Muscle of leg (tissue), 11 donors: Measurements from ENCODE around the gene COL23A1. TPM values are rescaled to one million over a fixed set of nuclear protein-coding genes. Genes with fewer than 3 reads are reported as not detected.
A peak's percentile ranks its signal among the peaks of the same experiment; 100 is the strongest.

Source experiments
- DNase-seq: peaks from one replicate; pipeline ENCODE4 v3.0.0; 2013
- H3K27ac ChIP-seq: one replicate; pipeline ENCODE4 v1.5.1; 2013; ENCODE audit warnings: mild to moderate bottlenecking, low read length, control low read depth
- H3K27me3 ChIP-seq: one replicate; pipeline ENCODE4 v1.6.1; 2013; ENCODE audit warnings: low read length; ENCODE audit not compliant: control insufficient read depth, insufficient read depth
- H3K36me3 ChIP-seq: one replicate; pipeline ENCODE4 v1.6.1; 2013; ENCODE audit warnings: low read length; ENCODE audit not compliant: control insufficient read depth, insufficient read depth
- H3K4me1 ChIP-seq: one replicate; pipeline ENCODE4 v1.6.1; 2013; ENCODE audit warnings: low read length; ENCODE audit not compliant: control insufficient read depth, insufficient read depth
- H3K4me3 ChIP-seq: one replicate; pipeline ENCODE4 v1.5.1; 2013; ENCODE audit warnings: low read length, control low read depth
- H3K9me3 ChIP-seq: replicated peaks from 2 replicates; pipeline ENCODE4 v1.6.1; 2013; ENCODE audit warnings: low read depth, low read length; ENCODE audit not compliant: control insufficient read depth
- WGBS: methylation state at CpG from one replicate; pipeline ENCODE4 v1.1.5; 2013; ENCODE audit warnings: missing lambda C conversion rate; ENCODE audit not compliant: insufficient coverage; 5-methylcytosine and 5-hydroxymethylcytosine counted together
- polyA plus RNA-seq, 8 donors: library from polyadenylated mRNA; unstranded; fragments of 120-200 nt; gene quantifications; one replicate each; pipeline versions ENCODE4 v1.2.1 to v1.2.3, GENCODE V29; 2013; ENCODE audit warnings: inconsistent platforms in 1 of 8, low replicate concordance in 1 of 8; ENCODE audit not compliant: insufficient read length in 8 of 8, insufficient read depth in 1 of 8
- total RNA-seq: library from RNA; stranded (reverse); fragments of 120-200 nt; gene quantifications from one replicate; pipeline ENCODE4 v1.2.4, GENCODE V29; 2013

Gene COL23A1
- total and polyA plus RNA-seq, 9 donors = 1.3 to 5.1 (median 3.0) TPM

- H3K4me1 ChIP-seq = peaks cover 13% of the 10 kb centered on the region
- no peaks in the 10 kb centered on the region for H3K27me3 ChIP-seq
- DNase-seq = peak; percentile 18
- no peaks in the 10 kb centered on the region for H3K9me3 ChIP-seq
- 11% methylated on average over 9 of the region's 15 CpGs for WGBS
- peak overlapping the region; percentile 99 for H3K4me3 ChIP-seq
- peaks cover 8% of the 10 kb centered on the region for H3K36me3 ChIP-seq
- H3K27ac ChIP-seq = peak overlapping the region; percentile 98
These were observed 34.7 kb upstream of the COL23A1 start for GRCh38 chr5:178624631-178625546.

- WGBS = no CpG with 5 or more reads among the region's 4 CpGs
- peaks cover 20% of the 10 kb centered on the region for H3K36me3 ChIP-seq
- no peak overlapping the region for H3K27ac ChIP-seq
- peaks cover 13% of the 10 kb centered on the region for H3K4me1 ChIP-seq
- no peaks in the 10 kb centered on the region for H3K9me3 ChIP-seq
- H3K27me3 ChIP-seq = no peaks in the 10 kb centered on the region
- H3K4me3 ChIP-seq = no peak overlapping the region
- DNase-seq = no peak
These were observed 32.6 kb upstream of the COL23A1 start for GRCh38 chr5:178622679-178623247.

- no peak overlapping the region for H3K4me3 ChIP-seq
- WGBS = 60% methylated on average over 1 of the region's 1 CpG
- peaks cover 40% of the 10 kb centered on the region for H3K36me3 ChIP-seq
- no peaks in the 10 kb centered on the region for H3K4me1 ChIP-seq
- H3K27ac ChIP-seq = no peak overlapping the region
- no peak for DNase-seq
- H3K27me3 ChIP-seq = no peaks in the 10 kb centered on the region
- no peaks in the 10 kb centered on the region for H3K9me3 ChIP-seq
These were observed 29.2 kb upstream of the COL23A1 start for GRCh38 chr5:178619390-178619789.

- WGBS = 100% methylated on average over 3 of the region's 7 CpGs
- Histone ChIP-seq H3K9me3 (no peaks in the 10 kb centered on the region), H3K36me3 (peaks cover 52% of the 10 kb centered on the region), H3K4me1 (no peaks in the 10 kb centered on the region), H3K27ac (no peak overlapping the region), H3K27me3 (no peaks in the 10 kb centered on the region), H3K4me3 (no peak overlapping the region)
- no peak for DNase-seq
These were observed 22.1 kb upstream of the COL23A1 start for GRCh38 chr5:178612299-178612698.

GRCh38 chr5:178606269-178606668, 16.1 kb upstream of the COL23A1 start:
- Histone ChIP-seq H3K27ac (no peak overlapping the region), H3K27me3 (no peaks in the 10 kb centered on the region), H3K9me3 (no peaks in the 10 kb centered on the region), H3K4me1 (no peaks in the 10 kb centered on the region), H3K36me3 (peaks cover 44% of the 10 kb centered on the region), H3K4me3 (no peak overlapping the region)
- 96% methylated on average over 3 of the region's 3 CpGs for WGBS
- no peak for DNase-seq

- H3K27me3 ChIP-seq = no peaks in the 10 kb centered on the region
- H3K36me3 ChIP-seq = peaks cover 43% of the 10 kb centered on the region
- 69% methylated on average over 2 of the region's 3 CpGs for WGBS
These were observed 15.6 kb upstream of the COL23A1 start for GRCh38 chr5:178605788-178606187.

GRCh38 chr5:178602752-178603151, 12.6 kb upstream of the COL23A1 start:
- H3K36me3 ChIP-seq = peaks cover 40% of the 10 kb centered on the region
- H3K27me3 ChIP-seq = no peaks in the 10 kb centered on the region
- WGBS = no CpG with 5 or more reads among the region's 2 CpGs

More at GRCh38 chr5:178605788-178606187, 15.6 kb upstream of the COL23A1 start:
- Histone ChIP-seq H3K27ac (no peak overlapping the region), H3K9me3 (no peaks in the 10 kb centered on the region), H3K4me1 (no peaks in the 10 kb centered on the region), H3K4me3 (no peak overlapping the region)
- DNase-seq = no peak

GRCh38 chr5:178595750-178596149, 5.6 kb upstream of the COL23A1 start:
- Histone ChIP-seq H3K27me3 (peaks cover 5% of the 10 kb centered on the region), H3K9me3 (peaks cover 19% of the 10 kb centered on the region), H3K27ac (no peak overlapping the region), H3K36me3 (peaks cover 12% of the 10 kb centered on the region), H3K4me3 (no peak overlapping the region), H3K4me1 (peaks cover 3% of the 10 kb centered on the region)
- WGBS = no CpG with 5 or more reads among the region's 2 CpGs
- DNase-seq = no peak

More at GRCh38 chr5:178602752-178603151, 12.6 kb upstream of the COL23A1 start:
- H3K9me3 ChIP-seq = no peaks in the 10 kb centered on the region
- no peak overlapping the region for H3K27ac ChIP-seq
- DNase-seq = no peak
- H3K4me1 ChIP-seq = no peaks in the 10 kb centered on the region
- H3K4me3 ChIP-seq = no peak overlapping the region

GRCh38 chr5:178595150-178595549, 5.0 kb upstream of the COL23A1 start:
- no peak overlapping the region for H3K4me3 ChIP-seq
- H3K9me3 ChIP-seq = peaks cover 19% of the 10 kb centered on the region
- peaks cover 8% of the 10 kb centered on the region for H3K27me3 ChIP-seq
- H3K27ac ChIP-seq = no peak overlapping the region
- DNase-seq = no peak
- H3K36me3 ChIP-seq = peaks cover 8% of the 10 kb centered on the region
- H3K4me1 ChIP-seq = peaks cover 7% of the 10 kb centered on the region

- H3K4me3 ChIP-seq = peak overlapping the region; percentile 41
- no peak overlapping the region for H3K27ac ChIP-seq
- peaks cover 12% of the 10 kb centered on the region for H3K9me3 ChIP-seq
- H3K27me3 ChIP-seq = peaks cover 36% of the 10 kb centered on the region
- 0% methylated on average over 2 of the region's 9 CpGs for WGBS
- peaks cover 21% of the 10 kb centered on the region for H3K4me1 ChIP-seq
- DNase-seq = no peak
- H3K36me3 ChIP-seq = no peaks in the 10 kb centered on the region
These were observed 781 bp upstream of the COL23A1 start for GRCh38 chr5:178590924-178591423.
